HepG2 (cell line): ENCODE results near the gene FBXW12. TPM values are rescaled to one million over a fixed set of nuclear protein-coding genes. Genes with fewer than 3 reads are reported as not detected.

Source experiments
- ATAC-seq: fragments of 200-7000 bp; cut with Tn5 transposase; 3 replicates; pipeline ENCODE4 v1.9.1; 2020; ENCODE audit warnings: mild to moderate bottlenecking, moderate library complexity
- BruUV-seq: library from RNA; stranded (reverse); fragments of 400-500 nt; replicated peaks from 2 replicates; lab custom pipeline; 2021; lab: Mats Ljungman, UMichigan
- CTCF ChIA-PET: fragments of 300-600 bp; formaldehyde crosslinking; extraction: SDS; loops from one replicate; lab custom pipeline; 2021; ENCODE audit warnings: low total read pairs, inconsistent platforms, low intra/inter-chr PET ratio; lab: Yijun Ruan, JAX
- POLR2A ChIA-PET: fragments of 350-600 bp; sonication (Branson Sonifier 250); formaldehyde crosslinking; loops from one replicate; lab custom pipeline; 2020; ENCODE audit warnings: antibody characterized with exemption, inconsistent platforms; lab: Yijun Ruan, JAX
- DNase-seq: peaks from one replicate; pipeline ENCODE4 v3.0.0-alpha.2; 2015; ENCODE audit warnings: low spot score
- FAIRE-seq: peaks from 3 replicates; lab custom pipeline; 2011; peaks lifted over from hg19 to GRCh38; lab: Jason Lieb, UNC
- H2AFZ ChIP-seq: one replicate; pipeline ENCODE4 v1.6.1; 2011; ENCODE audit warnings: low read length, inconsistent platforms
- H3K27ac ChIP-seq: fragments of 300-600 bp; 3 replicates; pipeline ENCODE4 v1.8.0; 2011; ENCODE audit warnings: mixed run types, mild to moderate bottlenecking, mixed read lengths, low read length, inconsistent platforms; ENCODE audit not compliant: insufficient read depth; ENCODE audit errors: extremely low read length
- H3K27me3 ChIP-seq, 2 experiments: fragments of 200-600 bp in 1 of 2; 2 replicates in 1 of 2; 3 replicates in 1 of 2; pipeline versions ENCODE4 v1.6.0 to v1.8.0; 2011; ENCODE audit warnings: low read length in 2 of 2, mild to moderate bottlenecking in 2 of 2, moderate library complexity in 2 of 2, inconsistent platforms in 1 of 2; ENCODE audit not compliant: insufficient read depth in 2 of 2, control insufficient read depth in 1 of 2
- H3K36me3 ChIP-seq, 2 experiments: fragments of 200-600 bp in 1 of 2; replicated peaks in 1 of 2; 2 replicates in 1 of 2; 3 replicates in 1 of 2; pipeline versions ENCODE4 v1.5.1 to v1.8.0; 2011; ENCODE audit warnings: low read length in 2 of 2, inconsistent platforms in 1 of 2; ENCODE audit not compliant: insufficient read depth in 2 of 2, control insufficient read depth in 1 of 2
- H3K4me1 ChIP-seq: 2 replicates; pipeline ENCODE4 v1.5.1; 2012; ENCODE audit warnings: low read length, inconsistent platforms; ENCODE audit not compliant: insufficient read depth
- H3K4me2 ChIP-seq: 2 replicates; pipeline ENCODE4 v1.6.0; 2011; ENCODE audit warnings: low read depth, low read length, inconsistent platforms
- H3K4me3 ChIP-seq, 3 experiments: fragments of 200-600 bp in 1 of 3; sonication (generic), shearing (Covaris generic) in 1 of 3; replicated peaks in 1 of 3; 2 replicates each; pipeline ENCODE4 v1.5.1; 2011 to 2016; ENCODE audit warnings: low read length in 3 of 3, inconsistent platforms in 2 of 3, low read depth in 2 of 3, mild to moderate bottlenecking in 2 of 3, control low read depth in 1 of 3, mixed read lengths in 1 of 3; ENCODE audit not compliant: insufficient read depth in 1 of 3
- H3K79me2 ChIP-seq: one replicate; pipeline ENCODE4 v1.6.1; 2011; ENCODE audit warnings: low read length, inconsistent platforms; ENCODE audit not compliant: insufficient read depth
- H3K9ac ChIP-seq: 2 replicates; pipeline ENCODE4 v1.6.0; 2011; ENCODE audit warnings: mild to moderate bottlenecking, low read depth, low read length, inconsistent platforms; ENCODE audit not compliant: insufficient read depth
- H3K9me3 ChIP-seq: 2 replicates; pipeline ENCODE4 v1.5.1; 2012; ENCODE audit warnings: mild to moderate bottlenecking, low read length
- H4K20me1 ChIP-seq: 2 replicates; pipeline ENCODE4 v1.6.0; 2011; ENCODE audit warnings: inconsistent platforms, mild to moderate bottlenecking, low read length, moderate library complexity; ENCODE audit not compliant: insufficient read depth
- AGO2 ChIP-seq: fragments of 200-400 bp; formaldehyde crosslinking; optimal IDR thresholded peaks from 2 replicates; pipeline ENCODE3; 2017; ENCODE audit warnings: mild to moderate bottlenecking, low read depth, low read length, moderate library complexity
- HNRNPL ChIP-seq: fragments of 200-400 bp; formaldehyde crosslinking; IDR thresholded peaks from 2 replicates; pipeline ENCODE4 v1.6.1; 2017; ENCODE audit warnings: mild to moderate bottlenecking, low read depth, low read length
- HOXD1 ChIP-seq: sonication (generic); formaldehyde crosslinking; IDR thresholded peaks from 2 replicates; pipeline ENCODE4 v1.5.0; 2020; ENCODE audit warnings: missing genetic modification reagents
- MLXIP ChIP-seq: sonication (generic); formaldehyde crosslinking; IDR thresholded peaks from 2 replicates; pipeline ENCODE4 v1.9.0; 2021; ENCODE audit warnings: missing genetic modification reagents, borderline replicate concordance
- ZBTB2 ChIP-seq: sonication (generic); formaldehyde crosslinking; IDR thresholded peaks from 2 replicates; pipeline ENCODE4 v1.8.0; 2022; ENCODE audit warnings: low read depth, missing genetic modification reagents
- ZC3H13 ChIP-seq: sonication (generic); formaldehyde crosslinking; IDR thresholded peaks from 2 replicates; pipeline ENCODE4 v1.8.1; 2023; ENCODE audit warnings: mild to moderate bottlenecking, missing genetic modification reagents, moderate library complexity
- ZNF3 ChIP-seq: IDR thresholded peaks from 2 replicates; pipeline ENCODE4 v1.7.0; 2017; ENCODE audit warnings: inconsistent platforms
- ZNF790 ChIP-seq: sonication (generic); formaldehyde crosslinking; IDR thresholded peaks from 2 replicates; pipeline ENCODE4 v1.8.0; 2022; ENCODE audit warnings: missing genetic modification reagents, mild to moderate bottlenecking, borderline replicate concordance
- whole genome bisulfite sequencing: methylation state at CpG from one replicate; pipeline ENCODE4 v1.1.6; 2017; ENCODE audit warnings: low lambda C conversion rate; 5-methylcytosine and 5-hydroxymethylcytosine counted together
- in situ Hi-C: cut with HindIII; loops from 2 replicates; pipeline ENCODE4 v1.10.0; 2017; ENCODE audit warnings: low pct_unique_long_range_greater_than_20kb; ENCODE audit not compliant: extremely low pct_ligation_motif_present
- intact Hi-C: fragments of 100-400 bp; cut with micrococcal nuclease; formaldehyde crosslinking; loops from one replicate; pipeline ENCODE4 v1.10.0; 2022; ENCODE audit not compliant: unreplicated experiment
- polyA plus RNA-seq, 8 experiments: library from polyadenylated mRNA; depleted of rRNA in 3 of 8; stranded (reverse) in 7 of 8; unstranded in 1 of 8; fragments of >200 nt; fragmentation: Illumina TruSeq in 4 of 8; extraction: Trizol in 4 of 8; gene quantifications; 2 replicates each; pipeline versions ENCODE4 v1.2.1 to v1.2.3, GENCODE V29; 2011 to 2016; ENCODE audit warnings: low read depth in 4 of 8, missing spikeins in 1 of 8, mixed read lengths in 1 of 8; ENCODE audit not compliant: insufficient read depth in 1 of 8
- total RNA-seq, 5 experiments: library from RNA; depleted of rRNA; stranded (reverse); fragments of >200 nt; fragmentation: Illumina TruSeq; extraction: Trizol; gene quantifications; 2 replicates each; pipeline ENCODE4 v1.2.3, GENCODE V29; 2016; ENCODE audit warnings: low read depth in 1 of 5
- TF ChIP-seq, protein P1 (sequence below): sonication (generic); formaldehyde crosslinking; IDR thresholded peaks from 2 replicates; pipeline ENCODE4 v1.4.0; 2020; ENCODE audit warnings: low read depth, mild to moderate bottlenecking, missing genetic modification reagents
- TF ChIP-seq, protein P2 (sequence below): IDR thresholded peaks from 2 replicates; pipeline ENCODE4 v1.6.1; 2016; ENCODE audit warnings: missing biosample characterization, missing genetic modification reagents, low read depth

FBXW12 gene
- total and polyA plus RNA-seq, 2 of the 13 experiments (the other 11 are each of a cell fraction or from before 2014, with no cell fraction given): not detected

DNA sequence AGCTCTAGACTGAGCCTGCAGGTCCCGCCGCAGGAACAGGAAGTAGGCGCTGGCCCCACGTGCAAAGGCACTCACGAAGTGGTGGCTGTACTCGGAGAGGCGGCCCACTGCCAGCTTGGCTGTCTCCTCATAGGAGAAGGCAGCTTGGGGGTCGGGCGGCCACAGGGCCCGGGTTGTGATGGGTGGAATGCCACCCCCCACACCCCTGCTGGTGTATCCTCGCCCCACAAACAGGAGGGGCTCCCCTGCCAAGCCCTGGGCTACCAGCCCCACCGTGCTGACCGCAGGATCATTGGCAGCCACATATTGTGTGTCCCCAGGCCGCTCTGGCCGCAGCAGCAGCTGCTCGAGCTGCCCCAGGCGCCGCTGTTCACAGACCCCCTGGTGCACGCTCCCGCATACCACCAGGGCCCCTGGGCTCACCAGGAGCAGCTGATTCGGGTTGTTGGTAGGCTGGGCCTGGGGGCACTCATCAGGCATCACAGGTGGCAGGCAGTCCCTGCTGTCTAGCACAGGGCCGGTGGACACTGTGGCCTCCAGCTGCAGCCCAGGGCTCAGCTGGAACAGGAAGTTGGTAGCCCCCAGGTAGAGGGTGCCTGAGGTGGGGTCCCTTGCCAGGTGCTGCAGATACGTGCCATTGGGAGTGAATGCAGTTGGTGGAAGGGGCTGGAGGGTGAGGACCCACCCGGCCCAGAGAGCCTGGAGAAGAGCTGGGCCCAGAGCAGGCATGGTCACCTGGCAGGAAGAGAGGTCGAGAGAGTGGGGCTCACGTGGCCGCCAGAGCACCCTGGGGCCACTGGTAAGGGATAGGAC lies 52.1 kb downstream of the FBXW12 start (continued):
- TF ChIP-seq, protein P1, sequence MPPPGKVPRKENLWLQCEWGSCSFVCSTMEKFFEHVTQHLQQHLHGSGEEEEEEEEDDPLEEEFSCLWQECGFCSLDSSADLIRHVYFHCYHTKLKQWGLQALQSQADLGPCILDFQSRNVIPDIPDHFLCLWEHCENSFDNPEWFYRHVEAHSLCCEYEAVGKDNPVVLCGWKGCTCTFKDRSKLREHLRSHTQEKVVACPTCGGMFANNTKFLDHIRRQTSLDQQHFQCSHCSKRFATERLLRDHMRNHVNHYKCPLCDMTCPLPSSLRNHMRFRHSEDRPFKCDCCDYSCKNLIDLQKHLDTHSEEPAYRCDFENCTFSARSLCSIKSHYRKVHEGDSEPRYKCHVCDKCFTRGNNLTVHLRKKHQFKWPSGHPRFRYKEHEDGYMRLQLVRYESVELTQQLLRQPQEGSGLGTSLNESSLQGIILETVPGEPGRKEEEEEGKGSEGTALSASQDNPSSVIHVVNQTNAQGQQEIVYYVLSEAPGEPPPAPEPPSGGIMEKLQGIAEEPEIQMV (CRISPR knock-in tag): no peak
- peak; percentile 93 for TF ChIP-seq AGO2

- H3K27me3 ChIP-seq: no peaks in the 10 kb centered on the region
- no peak for FAIRE-seq
- H4K20me1 ChIP-seq: peaks cover 80% of the 10 kb centered on the region
- intact Hi-C loops: no loop called here
- peak overlapping the region in 1 of 3 experiments; percentile 93; a peak in 2 of 6 replicates for H3K4me3 ChIP-seq
- in situ Hi-C loops: no loop called here
- peaks cover 68% of the 10 kb centered on the region for H3K4me1 ChIP-seq
- ChIA-PET CTCF (interaction anchor here (3.1 kb wide), 1 partner anchor 10 kb away, joined by 14 read pairs; no protein-coding TSS in a partner anchor), POLR2A (interaction anchor here (1.0 to 3.0 kb wide), 4 partner anchors 11 to 22 kb away, joined by 3 to 17 read pairs (median 10); partner anchors contain the start of genes CCDC51 and TMA7)
- peaks cover 71% of the 10 kb centered on the region for H3K79me2 ChIP-seq
- WGBS: 81% methylated on average over 6 of the region's 13 CpGs
- peaks cover 35 to 54% of the 10 kb centered on the region in 2 experiments for H3K36me3 ChIP-seq
- BruUV-seq: no TSS peak
- no peaks in the 10 kb centered on the region for H3K9me3 ChIP-seq
- H3K4me2 ChIP-seq: peak overlapping the region; percentile 100
- H3K27ac ChIP-seq: peak overlapping the region; percentile 99
- no peak for ATAC-seq
- no peak overlapping the region for H2AFZ ChIP-seq
- peak overlapping the region; percentile 96 for H3K9ac ChIP-seq
- DNase-seq: no peak
- TF ChIP-seq ZNF790 (CRISPR knock-in tag): no peak
- TF ChIP-seq, protein P2, sequence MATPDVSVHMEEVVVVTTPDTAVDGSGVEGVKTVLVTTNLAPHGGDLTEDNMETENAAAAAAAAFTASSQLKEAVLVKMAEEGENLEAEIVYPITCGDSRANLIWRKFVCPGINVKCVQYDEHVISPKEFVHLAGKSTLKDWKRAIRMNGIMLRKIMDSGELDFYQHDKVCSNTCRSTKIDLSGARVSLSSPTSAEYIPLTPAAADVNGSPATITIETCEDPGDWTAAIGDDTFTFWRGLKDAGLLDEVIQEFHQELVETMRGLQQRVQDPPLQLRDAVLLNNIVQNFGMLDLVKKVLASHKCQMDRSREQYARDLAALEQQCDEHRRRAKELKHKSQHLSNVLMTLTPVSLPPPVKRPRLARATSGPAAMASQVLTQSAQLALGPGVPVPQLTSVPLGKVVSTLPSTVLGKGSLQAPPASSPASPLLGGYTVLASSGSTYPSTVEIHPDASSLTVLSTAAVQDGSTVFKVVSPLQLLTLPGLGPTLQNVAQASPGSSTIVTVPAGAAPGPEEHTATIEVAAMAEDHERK (CRISPR knock-in tag): no peak
- 0 out of 2 replicates have a peak, but pooled peaks have one; percentile 61 for TF ChIP-seq HNRNPL
- no peak for TF ChIP-seq ZNF3 (CRISPR knock-in tag)
- no peak for TF ChIP-seq ZBTB2 (CRISPR knock-in tag)
- TF ChIP-seq HOXD1 (CRISPR knock-in tag): no peak
- TF ChIP-seq ZC3H13 (CRISPR knock-in tag): no peak
- TF ChIP-seq MLXIP: no peak
Measured at GRCh38 chr3:48425281-48425812, 53.3 kb downstream of the FBXW12 start.
